ENCODE results near the gene COQ8B.

DNA sequence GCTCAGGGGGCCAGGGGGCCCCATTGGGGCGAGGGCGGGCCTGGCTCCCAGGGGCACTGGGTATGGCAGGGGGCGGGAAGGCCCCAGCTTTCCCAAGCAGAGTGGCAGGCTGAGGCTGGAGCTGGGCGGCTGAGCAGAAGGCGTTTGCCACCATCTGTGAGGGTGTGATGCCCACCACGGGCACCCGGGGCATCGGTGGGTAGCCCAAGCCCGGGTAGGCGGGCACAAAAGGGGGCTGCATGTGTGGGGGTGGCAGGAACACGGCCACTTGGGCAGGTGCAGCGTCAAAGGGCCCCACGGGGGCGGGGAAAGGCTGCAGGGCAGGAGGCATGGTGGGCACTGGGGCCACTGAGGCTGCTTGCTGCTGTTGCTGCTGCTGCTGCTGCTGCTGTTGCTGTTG is 49.1 kb downstream of the COQ8B start:
- TF ChIP-seq, protein P1, sequence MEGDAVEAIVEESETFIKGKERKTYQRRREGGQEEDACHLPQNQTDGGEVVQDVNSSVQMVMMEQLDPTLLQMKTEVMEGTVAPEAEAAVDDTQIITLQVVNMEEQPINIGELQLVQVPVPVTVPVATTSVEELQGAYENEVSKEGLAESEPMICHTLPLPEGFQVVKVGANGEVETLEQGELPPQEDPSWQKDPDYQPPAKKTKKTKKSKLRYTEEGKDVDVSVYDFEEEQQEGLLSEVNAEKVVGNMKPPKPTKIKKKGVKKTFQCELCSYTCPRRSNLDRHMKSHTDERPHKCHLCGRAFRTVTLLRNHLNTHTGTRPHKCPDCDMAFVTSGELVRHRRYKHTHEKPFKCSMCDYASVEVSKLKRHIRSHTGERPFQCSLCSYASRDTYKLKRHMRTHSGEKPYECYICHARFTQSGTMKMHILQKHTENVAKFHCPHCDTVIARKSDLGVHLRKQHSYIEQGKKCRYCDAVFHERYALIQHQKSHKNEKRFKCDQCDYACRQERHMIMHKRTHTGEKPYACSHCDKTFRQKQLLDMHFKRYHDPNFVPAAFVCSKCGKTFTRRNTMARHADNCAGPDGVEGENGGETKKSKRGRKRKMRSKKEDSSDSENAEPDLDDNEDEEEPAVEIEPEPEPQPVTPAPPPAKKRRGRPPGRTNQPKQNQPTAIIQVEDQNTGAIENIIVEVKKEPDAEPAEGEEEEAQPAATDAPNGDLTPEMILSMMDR (conservative IDR thresholded peaks at IDR 0.05; ENCODE audit: low read depth, low read length), result no peak
- TF ChIP-seq EZH2 (IDR thresholded peaks at IDR 0.05; ENCODE audit: low read length, unreplicated experiment), result no peak
- no peak for TF ChIP-seq EZH2phosphoT487 (IDR thresholded peaks at IDR 0.05; ENCODE audit: borderline replicate concordance, low read length)
